ENCODE measurements around the gene PHLDB1. TPM values are rescaled to one million over a fixed set of nuclear protein-coding genes. Genes with fewer than 3 reads are reported as not detected.

The PHLDB1 gene
- total RNA-seq, 4 donors from 2014 or later = 16.5 to 35.7 (median 22.7) TPM

GRCh38 chr11:118641397-118642019, 34.1 kb downstream of the PHLDB1 start:
- in situ Hi-C loops (cut with MboI; ENCODE audit: low sequenced_read_pairs in 4 of 4) (no loop called here), intact Hi-C loops (cut with DNase I; ENCODE audit: low total_unique reads) (no loop called here)
- ATAC-seq = no peak
- TF ChIP-seq, protein P1, sequence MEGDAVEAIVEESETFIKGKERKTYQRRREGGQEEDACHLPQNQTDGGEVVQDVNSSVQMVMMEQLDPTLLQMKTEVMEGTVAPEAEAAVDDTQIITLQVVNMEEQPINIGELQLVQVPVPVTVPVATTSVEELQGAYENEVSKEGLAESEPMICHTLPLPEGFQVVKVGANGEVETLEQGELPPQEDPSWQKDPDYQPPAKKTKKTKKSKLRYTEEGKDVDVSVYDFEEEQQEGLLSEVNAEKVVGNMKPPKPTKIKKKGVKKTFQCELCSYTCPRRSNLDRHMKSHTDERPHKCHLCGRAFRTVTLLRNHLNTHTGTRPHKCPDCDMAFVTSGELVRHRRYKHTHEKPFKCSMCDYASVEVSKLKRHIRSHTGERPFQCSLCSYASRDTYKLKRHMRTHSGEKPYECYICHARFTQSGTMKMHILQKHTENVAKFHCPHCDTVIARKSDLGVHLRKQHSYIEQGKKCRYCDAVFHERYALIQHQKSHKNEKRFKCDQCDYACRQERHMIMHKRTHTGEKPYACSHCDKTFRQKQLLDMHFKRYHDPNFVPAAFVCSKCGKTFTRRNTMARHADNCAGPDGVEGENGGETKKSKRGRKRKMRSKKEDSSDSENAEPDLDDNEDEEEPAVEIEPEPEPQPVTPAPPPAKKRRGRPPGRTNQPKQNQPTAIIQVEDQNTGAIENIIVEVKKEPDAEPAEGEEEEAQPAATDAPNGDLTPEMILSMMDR (IDR thresholded peaks at IDR 0.05 in 4 of 5, conservative IDR thresholded peaks at IDR 0.05 in 1 of 5) = no peak
- TF ChIP-seq POLR2A (IDR thresholded peaks at IDR 0.05) = no peak
- H3K9me3 ChIP-seq = no peaks in the 10 kb centered on the region
- H3K36me3 ChIP-seq = peaks cover 0 to 15% of the 10 kb centered on the region in 2 donors
- H3K27ac ChIP-seq = peak overlapping the region in 3 of 4 donors; percentile 70 to 89 (median 88)
- DNase-seq = no peak
- H3K27me3 ChIP-seq = no peaks in the 10 kb centered on the region
- peaks cover 25 to 34% of the 10 kb centered on the region in 2 donors for H3K4me1 ChIP-seq
- no peak overlapping the region for H3K4me3 ChIP-seq

DNA sequence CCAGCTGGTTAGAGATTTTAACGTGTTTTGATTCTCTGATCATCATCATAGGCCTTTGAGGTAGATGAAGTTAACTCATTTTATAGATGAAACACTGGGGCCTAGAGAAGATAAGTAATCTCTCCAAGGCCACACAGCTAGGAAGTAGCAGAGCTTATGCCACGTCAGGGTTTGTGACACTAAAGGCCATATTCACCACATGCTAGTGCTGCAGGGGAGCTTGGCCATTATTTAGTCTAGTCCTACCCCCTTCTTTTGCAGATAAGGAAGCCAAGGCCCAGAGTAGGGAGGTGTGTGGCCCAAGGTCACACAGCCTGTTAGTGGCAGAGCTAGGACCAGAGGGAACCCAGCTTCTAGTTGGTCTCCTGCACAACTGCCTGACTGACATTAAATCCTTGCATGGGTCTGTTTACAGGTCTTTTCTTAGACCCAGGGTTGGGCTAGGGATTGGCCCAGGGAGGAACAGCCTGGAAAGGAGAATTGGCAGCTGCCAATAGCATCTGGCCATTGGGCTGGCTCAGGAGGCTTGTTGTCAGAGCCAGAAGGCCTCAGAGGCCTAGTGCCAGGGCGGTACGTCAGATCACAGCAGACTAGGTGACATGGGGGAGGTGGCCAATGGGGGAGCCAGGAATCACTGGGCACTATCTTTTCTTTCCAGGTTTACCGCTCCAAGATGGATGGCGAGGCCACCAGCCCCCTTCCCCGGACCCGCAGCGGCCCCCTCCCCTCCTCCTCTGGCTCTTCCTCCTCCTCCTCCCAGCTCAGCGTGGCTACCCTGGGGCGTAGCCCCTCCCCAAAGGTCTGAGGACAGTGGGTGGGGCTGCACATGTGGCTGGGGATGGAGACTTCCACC, 36.0 kb downstream of the PHLDB1 start:
- DNase-seq (peak; percentile 88 to 90), ATAC-seq (peak; percentile 91 to 93)
- in situ Hi-C loops (cut with MboI; ENCODE audit: low sequenced_read_pairs in 4 of 4) (no loop called here), intact Hi-C loops (cut with DNase I; ENCODE audit: low total_unique reads) (no loop called here)
- Histone ChIP-seq H3K36me3 (peaks cover 0 to 15% of the 10 kb centered on the region in 2 donors), H3K27me3 (no peaks in the 10 kb centered on the region), H3K4me1 (peaks cover 25 to 34% of the 10 kb centered on the region in 2 donors), H3K27ac (peak overlapping the region; percentile 65 to 89 (median 79)), H3K9me3 (no peaks in the 10 kb centered on the region), H3K4me3 (peak overlapping the region in 1 of 4 donors; percentile 21)
- peak; percentile 13 to 28 for TF ChIP-seq POLR2A (IDR thresholded peaks at IDR 0.05)
- TF ChIP-seq, protein P1 (IDR thresholded peaks at IDR 0.05 in 4 of 5, conservative IDR thresholded peaks at IDR 0.05 in 1 of 5) = no peak

DNA sequence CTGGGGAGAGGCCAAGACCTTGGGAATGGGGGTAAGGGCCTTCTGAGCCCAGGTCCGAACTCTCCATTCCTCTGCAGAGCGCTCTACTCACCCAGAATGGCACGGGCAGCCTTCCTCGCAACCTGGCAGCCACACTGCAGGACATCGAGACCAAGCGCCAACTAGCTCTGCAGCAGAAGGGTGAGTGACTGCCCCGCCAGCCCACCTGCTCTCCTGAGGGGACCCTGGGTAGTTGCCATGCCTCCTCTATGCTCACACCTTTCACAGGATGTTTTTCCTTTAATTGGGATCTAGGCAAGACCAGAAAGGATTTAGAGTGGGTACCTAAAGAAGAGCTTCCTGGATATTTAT, 36.6 kb downstream of the PHLDB1 start:
- DNase-seq (peak in 1 of 2 donors; percentile 27), ATAC-seq (peak in 1 of 2 donors; percentile 25)
- peak overlapping the region in 1 of 4 donors; percentile 21 for H3K4me3 ChIP-seq
- H3K27ac ChIP-seq = peak overlapping the region; percentile 65 to 89 (median 79)
- peaks cover 0 to 15% of the 10 kb centered on the region in 2 donors for H3K36me3 ChIP-seq
- TF ChIP-seq, protein P1 (IDR thresholded peaks at IDR 0.05 in 4 of 5, conservative IDR thresholded peaks at IDR 0.05 in 1 of 5) = no peak
- intact Hi-C loops (cut with DNase I; ENCODE audit: low total_unique reads) (no loop called here), in situ Hi-C loops (cut with MboI; ENCODE audit: low sequenced_read_pairs in 4 of 4) (no loop called here)
- no peaks in the 10 kb centered on the region for H3K27me3 ChIP-seq
- H3K4me1 ChIP-seq = peaks cover 25 to 34% of the 10 kb centered on the region in 2 donors
- H3K9me3 ChIP-seq = no peaks in the 10 kb centered on the region

GRCh38 chr11:118644496-118644895, 37.1 kb downstream of the PHLDB1 start:
- H3K27ac ChIP-seq = peak overlapping the region in 1 of 4 donors; percentile 88
- in situ Hi-C loops (cut with MboI; ENCODE audit: low sequenced_read_pairs in 4 of 4) (no loop called here), intact Hi-C loops (cut with DNase I; ENCODE audit: low total_unique reads) (no loop called here)
- H3K27me3 ChIP-seq = no peaks in the 10 kb centered on the region
- no peaks in the 10 kb centered on the region for H3K9me3 ChIP-seq
- TF ChIP-seq, protein P1 (IDR thresholded peaks at IDR 0.05 in 4 of 5, conservative IDR thresholded peaks at IDR 0.05 in 1 of 5) = no peak
- TF ChIP-seq POLR2A (IDR thresholded peaks at IDR 0.05) = no peak
- ATAC-seq (no peak), DNase-seq (no peak)
- no peak overlapping the region for H3K4me3 ChIP-seq
- H3K36me3 ChIP-seq = peaks cover 0 to 15% of the 10 kb centered on the region in 2 donors
- H3K4me1 ChIP-seq = peaks cover 25 to 34% of the 10 kb centered on the region in 2 donors
